ENCODE data around the gene TIMM21. TPM values are rescaled to one million over a fixed set of nuclear protein-coding genes. Genes with fewer than 3 reads are reported as not detected.

TIMM21 gene, protein sequence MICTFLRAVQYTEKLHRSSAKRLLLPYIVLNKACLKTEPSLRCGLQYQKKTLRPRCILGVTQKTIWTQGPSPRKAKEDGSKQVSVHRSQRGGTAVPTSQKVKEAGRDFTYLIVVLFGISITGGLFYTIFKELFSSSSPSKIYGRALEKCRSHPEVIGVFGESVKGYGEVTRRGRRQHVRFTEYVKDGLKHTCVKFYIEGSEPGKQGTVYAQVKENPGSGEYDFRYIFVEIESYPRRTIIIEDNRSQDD
- total RNA-seq, result 10 to 100 TPM; 22.1 to 26.1 TPM
- 10 to 100 TPM; 12.6 to 23.6 TPM for polyA plus RNA-seq
- long read RNA-seq, donor 1, transcript TIMM21-206 (4 exons, 590 nt), result major isoform, 5 of 9 reads
- long read RNA-seq, donor 1, partial matches to known transcripts, result 0 of 9 reads
- long read RNA-seq, donor 1, other reads (novel, unspliced or antisense), result 0 of 9 reads
- long read RNA-seq, donor 2, partial matches to known transcripts, result 0 of 3 reads
- long read RNA-seq, donor 2, other reads (novel, unspliced or antisense), result 0 of 3 reads
- long read RNA-seq, donor 3, transcript TIMM21-201 (6 exons, 3,095 nt), result major isoform, 5 of 11 reads
- long read RNA-seq, donor 3, partial matches to known transcripts, result 0 of 11 reads
- long read RNA-seq, donor 3, other reads (novel, unspliced or antisense), result 0 of 11 reads
- long read RNA-seq, donor 4, partial matches to known transcripts, result 0 of 5 reads
- long read RNA-seq, donor 4, other reads (novel, unspliced or antisense), result 0 of 5 reads
- long read RNA-seq, donor 5, transcript TIMM21-201 (6 exons, 3,095 nt), result major isoform, 7 of 14 reads
- long read RNA-seq, donor 5, partial matches to known transcripts, result 0 of 14 reads
- long read RNA-seq, donor 5, other reads (novel, unspliced or antisense), result 0 of 14 reads

DNA sequence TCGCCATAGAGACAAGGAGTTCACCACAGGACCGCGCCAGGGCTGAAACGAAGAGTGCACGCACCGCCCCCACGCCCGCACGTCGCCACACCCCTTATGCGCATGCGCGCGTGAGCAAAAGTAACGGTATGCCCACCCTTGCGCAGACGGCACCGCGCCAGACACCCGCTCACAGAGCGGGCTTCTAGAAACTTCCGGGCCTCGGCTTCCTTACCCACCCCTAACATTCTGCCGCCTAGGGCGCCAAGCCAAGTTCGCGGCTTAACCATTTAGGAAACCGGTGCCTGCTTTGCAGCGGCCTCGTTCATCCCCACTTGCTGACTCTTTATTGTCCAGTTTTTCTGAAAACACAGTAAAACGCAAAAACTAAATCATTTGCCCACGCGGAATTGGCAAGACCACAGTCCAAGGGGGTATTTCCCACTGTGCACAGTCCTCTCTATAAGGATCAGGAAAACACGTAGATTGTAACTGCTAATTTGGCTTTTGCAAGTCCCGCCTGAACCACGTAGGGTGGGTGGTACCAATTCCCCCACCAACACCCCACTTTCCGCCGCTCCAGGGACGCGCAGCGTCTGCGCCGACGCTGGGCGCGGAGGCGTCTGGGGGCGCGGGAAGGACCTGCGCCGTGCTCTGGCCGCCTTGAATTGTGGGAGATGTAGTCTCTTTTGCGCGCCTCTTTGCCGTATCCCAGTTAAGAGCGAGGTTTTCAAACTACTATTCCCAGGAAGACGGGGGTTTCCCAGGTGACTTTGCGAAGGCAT is at the start of gene TIMM21, which contains the start of gene FBXO15:
Gene TIMM21, plus strand, starts transcription at position 745 of the 764 bp plus-strand sequence. CDS start 286 bp downstream, outside the sequence.
Gene FBXO15, minus strand, starts transcription at position 56 of the 764 bp plus-strand sequence. Its CDS starts 49 bp downstream, at position 7.
- WGBS, 2 donors, result 0 to 1% methylated on average over 55 to 58 of the region's 58 CpGs

DNA sequence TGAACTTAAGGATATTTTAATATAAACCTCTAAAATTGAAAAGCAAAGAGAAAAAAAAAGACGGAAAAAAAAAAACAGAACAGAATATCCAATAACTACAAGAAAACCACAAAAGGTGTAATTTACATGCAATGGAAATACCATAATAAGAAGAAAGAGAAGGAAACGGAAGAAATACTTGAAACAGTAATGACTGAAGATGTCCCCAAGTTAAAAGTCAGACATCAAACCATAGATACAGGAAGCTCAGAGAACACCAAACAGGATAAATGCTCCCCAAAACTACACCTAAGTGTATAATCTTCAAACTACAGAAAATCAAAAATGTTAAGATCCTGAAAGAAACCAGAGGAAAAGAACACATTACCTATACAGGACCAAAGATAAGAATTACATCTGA is 39.9 kb upstream of the TIMM21 start:
- Histone ChIP-seq H3K27ac (ENCODE audit: low read depth in 1 of 2, low read length in 1 of 2) (no peak overlapping the region), H3K36me3 (ENCODE audit: control insufficient read depth in 4 of 4, insufficient read depth in 4 of 4, low read length in 4 of 4) (no peaks in the 10 kb centered on the region), H3K9ac (ENCODE audit: insufficient read depth in 1 of 2, low read length in 2 of 2) (no peak overlapping the region), H3K4me1 (ENCODE audit: control insufficient read depth in 5 of 5, insufficient read depth in 5 of 5, low read length in 5 of 5) (no peaks in the 10 kb centered on the region), H3K4me3 (no peak overlapping the region), H3K9me3 (ENCODE audit: control insufficient read depth in 4 of 4, insufficient read depth in 3 of 4, low read length in 3 of 4) (peaks cover 0 to 7% (median 1%) of the 10 kb centered on the region in 4 donors), H3K27me3 (ENCODE audit: control insufficient read depth in 3 of 3, insufficient read depth in 3 of 3, low read length in 2 of 3) (no peaks in the 10 kb centered on the region)
- no peak for DNase-seq
- WGBS, 2 donors, result 90 to 97% methylated on average over 2 of the region's 2 CpGs
- TF ChIP-seq, protein P1, sequence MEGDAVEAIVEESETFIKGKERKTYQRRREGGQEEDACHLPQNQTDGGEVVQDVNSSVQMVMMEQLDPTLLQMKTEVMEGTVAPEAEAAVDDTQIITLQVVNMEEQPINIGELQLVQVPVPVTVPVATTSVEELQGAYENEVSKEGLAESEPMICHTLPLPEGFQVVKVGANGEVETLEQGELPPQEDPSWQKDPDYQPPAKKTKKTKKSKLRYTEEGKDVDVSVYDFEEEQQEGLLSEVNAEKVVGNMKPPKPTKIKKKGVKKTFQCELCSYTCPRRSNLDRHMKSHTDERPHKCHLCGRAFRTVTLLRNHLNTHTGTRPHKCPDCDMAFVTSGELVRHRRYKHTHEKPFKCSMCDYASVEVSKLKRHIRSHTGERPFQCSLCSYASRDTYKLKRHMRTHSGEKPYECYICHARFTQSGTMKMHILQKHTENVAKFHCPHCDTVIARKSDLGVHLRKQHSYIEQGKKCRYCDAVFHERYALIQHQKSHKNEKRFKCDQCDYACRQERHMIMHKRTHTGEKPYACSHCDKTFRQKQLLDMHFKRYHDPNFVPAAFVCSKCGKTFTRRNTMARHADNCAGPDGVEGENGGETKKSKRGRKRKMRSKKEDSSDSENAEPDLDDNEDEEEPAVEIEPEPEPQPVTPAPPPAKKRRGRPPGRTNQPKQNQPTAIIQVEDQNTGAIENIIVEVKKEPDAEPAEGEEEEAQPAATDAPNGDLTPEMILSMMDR (IDR thresholded peaks at IDR 0.05; ENCODE audit: control extremely low read depth, extremely low read depth), result no peak
- no peak for ATAC-seq (ENCODE audit: insufficient read depth, low FRiP score)

More for the DNA sequence above, at the start of gene TIMM21, which contains the start of gene FBXO15:
- Histone ChIP-seq H3K9ac (ENCODE audit: insufficient read depth in 1 of 2, low read length in 2 of 2) (peak within 1 kb of the TSS; percentile 87 to 92), H3K27me3 (ENCODE audit: control insufficient read depth in 3 of 3, insufficient read depth in 3 of 3, low read length in 2 of 3) (no peaks in the 10 kb centered on the region), H3K4me3 (peak within 1 kb of the TSS; percentile 88), H3K4me1 (ENCODE audit: control insufficient read depth in 5 of 5, insufficient read depth in 5 of 5, low read length in 5 of 5) (peaks cover 7 to 22% (median 15%) of the 10 kb centered on the region in 5 donors), H3K27ac (ENCODE audit: low read depth in 1 of 2, low read length in 1 of 2) (peak within 1 kb of the TSS; percentile 94 to 97), H3K36me3 (ENCODE audit: control insufficient read depth in 4 of 4, insufficient read depth in 4 of 4, low read length in 4 of 4) (peaks cover 0 to 4% (median under 1%) of the 10 kb centered on the region in 4 donors), H3K9me3 (ENCODE audit: control insufficient read depth in 4 of 4, insufficient read depth in 3 of 4, low read length in 3 of 4) (no peaks in the 10 kb centered on the region)
- DNase-seq (peak; percentile 97 to 99 (median 98)), ATAC-seq (ENCODE audit: insufficient read depth, low FRiP score) (peak; percentile 97)
- TF ChIP-seq, protein P1 (IDR thresholded peaks at IDR 0.05; ENCODE audit: control extremely low read depth, extremely low read depth), result no peak

DNA sequence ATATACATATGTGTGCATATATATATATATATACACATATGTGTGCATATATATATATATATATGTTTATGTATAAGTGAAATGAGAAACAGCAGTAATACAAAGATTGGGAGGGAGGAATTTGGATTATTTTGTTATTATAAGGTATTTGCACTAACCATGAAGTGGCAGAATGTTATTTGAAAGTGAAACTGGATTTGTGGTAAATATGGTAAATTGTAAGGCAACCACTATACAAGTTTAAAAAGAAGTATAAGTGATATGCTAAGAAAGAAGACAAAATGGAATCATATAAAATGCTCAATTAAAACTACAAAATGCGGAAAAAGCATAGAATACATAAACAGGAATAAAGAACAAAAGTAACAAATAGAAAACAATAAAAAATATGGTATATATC is 38.2 kb upstream of the TIMM21 start:
- WGBS, 2 donors, result 89 to 98% methylated on average over 1 of the region's 1 CpG
- Histone ChIP-seq H3K4me3 (no peak overlapping the region), H3K27ac (ENCODE audit: low read depth in 1 of 2, low read length in 1 of 2) (no peak overlapping the region), H3K4me1 (ENCODE audit: control insufficient read depth in 5 of 5, insufficient read depth in 5 of 5, low read length in 5 of 5) (no peaks in the 10 kb centered on the region), H3K27me3 (ENCODE audit: control insufficient read depth in 3 of 3, insufficient read depth in 3 of 3, low read length in 2 of 3) (no peaks in the 10 kb centered on the region), H3K9ac (ENCODE audit: insufficient read depth in 1 of 2, low read length in 2 of 2) (no peak overlapping the region), H3K36me3 (ENCODE audit: control insufficient read depth in 4 of 4, insufficient read depth in 4 of 4, low read length in 4 of 4) (no peaks in the 10 kb centered on the region), H3K9me3 (ENCODE audit: control insufficient read depth in 4 of 4, insufficient read depth in 3 of 4, low read length in 3 of 4) (peaks cover 0 to 7% (median 0%) of the 10 kb centered on the region in 4 donors)
- ATAC-seq (ENCODE audit: insufficient read depth, low FRiP score), result no peak
- DNase-seq, result no peak
- TF ChIP-seq, protein P1 (IDR thresholded peaks at IDR 0.05; ENCODE audit: control extremely low read depth, extremely low read depth), result no peak

Data from lung (tissue), 16 donors.